ENCODE results near the gene TRIM49.
"Not testable (repeated sequence)": the region's sequence is repeated elsewhere in the genome, so short reads cannot be mapped to it uniquely, and the experiment has no call there.

The TRIM49 gene, protein sequence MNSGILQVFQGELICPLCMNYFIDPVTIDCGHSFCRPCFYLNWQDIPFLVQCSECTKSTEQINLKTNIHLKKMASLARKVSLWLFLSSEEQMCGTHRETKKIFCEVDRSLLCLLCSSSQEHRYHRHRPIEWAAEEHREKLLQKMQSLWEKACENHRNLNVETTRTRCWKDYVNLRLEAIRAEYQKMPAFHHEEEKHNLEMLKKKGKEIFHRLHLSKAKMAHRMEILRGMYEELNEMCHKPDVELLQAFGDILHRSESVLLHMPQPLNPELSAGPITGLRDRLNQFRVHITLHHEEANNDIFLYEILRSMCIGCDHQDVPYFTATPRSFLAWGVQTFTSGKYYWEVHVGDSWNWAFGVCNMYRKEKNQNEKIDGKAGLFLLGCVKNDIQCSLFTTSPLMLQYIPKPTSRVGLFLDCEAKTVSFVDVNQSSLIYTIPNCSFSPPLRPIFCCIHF

DNA sequence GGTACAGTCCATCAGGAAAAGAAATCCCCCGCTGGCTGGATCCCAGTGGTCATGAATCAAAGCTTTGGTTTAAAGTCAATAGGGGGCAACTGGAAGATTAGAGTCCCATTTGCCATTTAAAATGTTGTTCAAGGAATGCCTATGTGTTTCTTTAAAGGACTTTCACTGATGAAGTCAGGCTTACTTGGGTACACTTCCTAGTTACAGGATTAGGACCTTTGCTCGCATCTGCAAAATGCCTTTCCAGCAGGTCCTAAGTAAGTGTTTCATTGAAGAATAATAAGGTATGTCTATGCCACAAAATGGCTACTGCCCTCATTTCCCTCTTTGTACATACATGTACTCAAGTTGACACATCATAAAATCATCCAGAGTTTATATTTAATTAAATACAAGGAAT is at the start of gene TRIM49:
Gene TRIM49, minus strand, starts transcription at position 101 of the 400 bp plus-strand sequence. CDS start 4,106 bp downstream, outside the sequence.
- not testable (repeated sequence) for DNase-seq (ENCODE audit: low spot score)

DNA sequence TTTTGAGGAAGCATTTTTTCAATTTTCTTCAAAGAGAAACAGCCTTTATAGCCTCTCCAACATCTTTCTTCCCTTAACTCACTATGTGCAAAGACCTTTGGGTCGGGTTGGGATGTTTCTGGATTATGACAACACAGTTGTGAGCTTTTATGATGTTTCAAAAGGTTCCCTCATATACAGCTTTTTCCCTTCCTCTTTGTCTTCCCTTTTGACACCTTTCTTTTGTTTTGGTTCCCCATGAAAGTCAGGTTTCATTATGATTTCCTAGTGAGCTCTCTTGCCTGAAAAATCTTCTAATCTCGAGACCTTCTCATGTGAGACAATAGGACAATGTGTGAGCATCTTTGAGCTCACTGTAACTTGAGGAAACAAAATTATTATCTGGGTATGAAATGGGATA is 18.3 kb upstream of the TRIM49 start:
- not testable (repeated sequence) for DNase-seq (ENCODE audit: low spot score)

DNA sequence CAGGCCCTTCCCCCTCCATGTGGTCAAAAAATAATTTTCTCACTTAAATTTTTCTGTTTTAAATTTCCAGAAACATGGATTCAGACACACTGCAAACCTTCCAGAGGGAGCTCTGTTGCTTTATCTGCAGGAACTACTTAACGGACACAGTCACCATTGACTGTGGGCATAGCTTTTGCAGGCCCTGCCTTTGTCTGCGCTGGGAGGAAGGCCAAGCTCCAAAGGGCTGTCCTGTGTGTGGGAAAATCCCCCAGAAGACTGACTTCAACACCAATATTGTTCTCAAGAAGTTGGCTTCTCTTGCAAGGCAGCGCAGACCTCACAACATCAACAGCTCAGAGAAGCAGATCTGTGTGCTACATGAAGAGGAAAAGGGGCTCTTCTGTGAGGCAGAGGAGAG is 11.6 kb upstream of the TRIM49 start:
- DNase-seq (ENCODE audit: low spot score) = not testable (repeated sequence)

DNA sequence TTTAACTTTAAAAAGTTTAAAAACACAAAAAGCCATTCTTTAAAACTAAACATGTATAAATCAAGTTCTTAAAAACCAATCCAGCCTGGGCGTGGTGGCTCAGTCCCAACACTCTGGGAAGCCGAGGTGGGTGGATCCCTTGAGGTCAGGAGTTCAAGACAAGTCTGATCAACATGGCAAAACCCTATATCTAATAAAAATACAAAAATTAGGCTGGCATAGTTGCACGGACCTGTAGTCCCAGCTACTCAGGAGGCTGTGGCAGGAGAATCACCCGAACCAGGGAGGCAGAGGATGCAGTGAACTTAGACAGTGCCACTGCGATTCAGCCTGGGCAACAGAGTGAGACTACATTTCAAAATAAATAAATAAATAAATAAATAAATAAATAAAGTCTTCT is 5.2 kb upstream of the TRIM49 start:
- not testable (repeated sequence) for DNase-seq (ENCODE audit: low spot score)

DNA sequence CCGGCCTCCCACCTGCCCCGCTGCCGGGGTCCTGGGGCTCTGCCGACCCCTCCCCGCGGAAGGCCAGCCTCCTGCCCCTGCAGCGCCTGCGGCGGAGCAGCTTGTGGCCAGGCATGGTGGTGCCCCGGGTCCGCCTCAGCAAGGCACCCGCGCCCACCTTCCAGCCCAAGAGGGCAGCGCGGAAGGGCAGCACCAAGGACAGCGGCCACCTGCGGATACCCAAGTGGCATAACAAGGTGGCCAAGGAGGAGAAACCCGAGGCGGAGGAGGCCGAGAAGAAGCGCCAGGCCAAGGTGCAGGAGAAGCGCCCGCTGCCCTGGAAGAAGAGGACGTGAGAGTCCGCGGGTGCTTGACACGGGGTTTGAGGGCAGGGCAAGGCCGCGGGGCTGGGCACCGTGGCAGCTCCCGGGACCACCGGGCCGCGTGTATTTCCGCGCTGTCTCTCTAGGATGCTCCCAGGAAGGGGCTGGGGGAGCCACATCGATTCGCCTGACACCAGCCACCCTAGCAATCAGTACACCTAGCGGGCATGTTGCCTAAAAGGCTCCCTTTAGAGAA is 20.8 kb downstream of the TRIM49 start:
- DNase-seq (ENCODE audit: low spot score) = not testable (repeated sequence)

DNA sequence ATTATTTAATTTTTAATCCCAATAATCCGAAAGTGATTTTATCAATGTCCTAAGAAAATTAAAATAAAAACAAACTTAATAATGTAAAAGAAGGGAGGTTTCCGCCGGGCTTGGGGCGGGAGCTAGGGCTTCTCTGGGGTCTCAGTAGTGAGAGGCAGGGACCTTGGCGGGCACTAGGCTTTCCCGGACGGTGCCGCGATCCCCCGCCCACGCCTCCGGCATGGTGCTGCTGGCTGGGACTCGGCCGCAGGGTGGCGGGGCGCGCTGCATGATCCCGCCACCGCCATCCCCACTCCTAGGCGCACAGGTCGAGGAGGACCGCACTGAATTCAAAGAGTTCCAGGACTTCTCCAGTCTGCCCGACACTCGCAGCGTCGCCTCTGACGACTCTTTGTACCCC is 22.6 kb downstream of the TRIM49 start:
- DNase-seq (ENCODE audit: low spot score) = not testable (repeated sequence)

DNA sequence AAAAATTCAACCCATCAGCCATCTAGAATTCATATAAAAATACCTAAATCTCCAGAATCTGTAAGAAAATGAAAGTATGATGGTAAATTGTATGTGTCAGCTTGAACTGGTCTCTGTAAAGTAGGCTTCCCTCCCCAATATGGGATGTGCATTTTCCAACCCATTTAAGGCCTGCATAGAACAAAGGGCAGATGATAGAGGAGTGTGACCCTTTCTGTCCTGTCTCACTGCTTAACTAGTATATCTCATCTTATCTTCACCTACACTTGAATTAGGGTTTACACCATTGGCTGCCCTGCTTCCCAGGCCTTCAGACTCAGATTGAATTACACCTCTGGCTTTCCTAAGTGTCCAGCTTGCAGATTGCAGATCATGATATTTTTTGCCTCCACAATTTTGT is 57.6 kb downstream of the TRIM49 start:
- DNase-seq (ENCODE audit: low spot score) = not testable (repeated sequence)

Data from SW480 (cell line).